OCI-LY7 (cell line): ENCODE measurements around the gene IGBP1.

Experiments used
- EZH2phosphoT487 ChIP-seq: fragments of 200-600 bp; sonication (generic); IDR thresholded peaks from 2 replicates; pipeline ENCODE4 v1.6.1; 2018; ENCODE audit warnings: low read depth, borderline replicate concordance, mild to moderate bottlenecking, mixed run types, antibody characterized with exemption, low read length, moderate library complexity, mixed read lengths
- TF ChIP-seq, protein P1 (sequence below): fragments of 200-600 bp; sonication (generic); conservative IDR thresholded peaks from 2 replicates; pipeline ENCODE4 v1.5.1; 2014; ENCODE audit warnings: mild to moderate bottlenecking, antibody characterized with exemption, low read length, moderate library complexity, mixed read lengths

DNA sequence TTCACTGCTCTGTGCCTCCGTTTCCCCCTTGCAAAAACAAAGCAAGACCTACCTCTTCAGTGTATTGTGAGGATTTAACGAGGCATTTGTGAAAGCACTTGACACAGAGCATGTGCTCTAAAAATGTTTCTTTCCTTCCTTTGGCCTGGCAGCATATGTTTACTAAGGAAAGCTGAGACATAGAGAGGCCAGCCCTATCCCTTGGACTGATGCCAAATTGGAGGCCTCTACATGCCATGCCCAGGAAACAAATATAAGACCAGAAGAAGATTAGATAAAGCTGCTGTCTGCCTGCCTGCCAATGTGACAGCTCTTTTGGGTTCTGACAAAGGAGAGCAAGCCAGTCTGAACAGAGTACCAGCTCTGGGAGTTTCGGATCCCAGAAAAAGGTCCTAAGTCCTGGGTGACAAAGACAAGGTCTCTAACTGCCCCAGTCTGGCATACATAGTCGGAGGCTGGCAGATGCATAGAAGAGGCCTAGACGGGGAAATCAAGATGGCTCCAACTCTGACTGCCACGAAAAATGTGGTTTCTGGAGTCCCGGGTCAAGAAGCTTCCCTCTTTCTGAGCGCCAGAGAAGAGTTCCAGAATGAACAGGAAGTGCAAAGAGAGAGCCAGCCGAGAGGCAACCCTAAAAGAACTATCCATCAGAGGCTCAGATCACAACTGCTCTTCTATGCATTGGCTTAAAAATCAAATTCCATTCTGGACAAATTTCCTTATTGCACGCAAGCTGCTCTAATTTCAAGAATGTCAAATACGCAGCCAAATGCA, 45.2 kb upstream of the IGBP1 start:
- TF ChIP-seq, protein P1, sequence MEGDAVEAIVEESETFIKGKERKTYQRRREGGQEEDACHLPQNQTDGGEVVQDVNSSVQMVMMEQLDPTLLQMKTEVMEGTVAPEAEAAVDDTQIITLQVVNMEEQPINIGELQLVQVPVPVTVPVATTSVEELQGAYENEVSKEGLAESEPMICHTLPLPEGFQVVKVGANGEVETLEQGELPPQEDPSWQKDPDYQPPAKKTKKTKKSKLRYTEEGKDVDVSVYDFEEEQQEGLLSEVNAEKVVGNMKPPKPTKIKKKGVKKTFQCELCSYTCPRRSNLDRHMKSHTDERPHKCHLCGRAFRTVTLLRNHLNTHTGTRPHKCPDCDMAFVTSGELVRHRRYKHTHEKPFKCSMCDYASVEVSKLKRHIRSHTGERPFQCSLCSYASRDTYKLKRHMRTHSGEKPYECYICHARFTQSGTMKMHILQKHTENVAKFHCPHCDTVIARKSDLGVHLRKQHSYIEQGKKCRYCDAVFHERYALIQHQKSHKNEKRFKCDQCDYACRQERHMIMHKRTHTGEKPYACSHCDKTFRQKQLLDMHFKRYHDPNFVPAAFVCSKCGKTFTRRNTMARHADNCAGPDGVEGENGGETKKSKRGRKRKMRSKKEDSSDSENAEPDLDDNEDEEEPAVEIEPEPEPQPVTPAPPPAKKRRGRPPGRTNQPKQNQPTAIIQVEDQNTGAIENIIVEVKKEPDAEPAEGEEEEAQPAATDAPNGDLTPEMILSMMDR = no peak
- no peak for TF ChIP-seq EZH2phosphoT487
